ENCODE data around the gene SVIL.

The SVIL gene

GRCh38 chr10:29620112-29620690, 14.6 kb downstream of the SVIL start:
- WGBS (ENCODE audit: extremely low coverage, insufficient coverage, insufficient read length): no CpG with 5 or more reads among the region's 5 CpGs

GRCh38 chr10:29619241-29619669, 15.5 kb downstream of the SVIL start:
- Histone ChIP-seq H3K36me3 (ENCODE audit: control insufficient read depth in 1 of 2, insufficient read depth in 2 of 2, low read length in 2 of 2) (no peaks in the 10 kb centered on the region), H3K4me3 (ENCODE audit: low read depth, low read length) (no peak overlapping the region), H4K8ac (ENCODE audit: low read depth, low read length) (no peak overlapping the region), H2AFZ (ENCODE audit: insufficient read depth, low read length, poor library complexity) (no peak overlapping the region), H3K4me1 (ENCODE audit: control insufficient read depth in 1 of 2, insufficient read depth in 2 of 2, low read length in 2 of 2) (peaks cover 9 to 24% of the 10 kb centered on the region in 2 experiments), H4K91ac (ENCODE audit: low read depth, low read length) (no peak overlapping the region), H3K79me2 (ENCODE audit: control insufficient read depth, insufficient read depth, low read length, poor library complexity) (no peaks in the 10 kb centered on the region), H2BK120ac (ENCODE audit: insufficient read depth, low read length, poor library complexity) (no peak overlapping the region), H3K4me2 (ENCODE audit: low read length) (no peak overlapping the region), H3K79me1 (ENCODE audit: low read length) (peaks cover 6% of the 10 kb centered on the region), H3K9me3 (ENCODE audit: insufficient read depth, low read depth, low read length) (no peaks in the 10 kb centered on the region), H2BK5ac (ENCODE audit: low read depth, low read length, poor library complexity) (no peak overlapping the region), H3K18ac (ENCODE audit: low read length) (no peak overlapping the region), H2BK12ac (ENCODE audit: low read length) (no peak overlapping the region), H2AK5ac (ENCODE audit: low read length) (no peak overlapping the region), H3K9ac (ENCODE audit: low read length) (no peak overlapping the region), H4K12ac (ENCODE audit: low read depth, low read length) (no peak overlapping the region), H3K23ac (ENCODE audit: low read length) (no peak overlapping the region), H3K27me3 (ENCODE audit: insufficient read depth, low read length) (no peaks in the 10 kb centered on the region), H3K27ac (ENCODE audit: low read depth, low read length) (peak overlapping the region; percentile 79), H3K4ac (ENCODE audit: low read depth, low read length) (no peak overlapping the region), H3K14ac (ENCODE audit: low read length) (no peak overlapping the region)
- no peak for DNase-seq
- WGBS (ENCODE audit: extremely low coverage, insufficient coverage, insufficient read length): no CpG with 5 or more reads among the region's 5 CpGs

More at GRCh38 chr10:29620112-29620690, 14.6 kb downstream of the SVIL start:
- Histone ChIP-seq H4K8ac (ENCODE audit: low read depth, low read length) (no peak overlapping the region), H2BK120ac (ENCODE audit: insufficient read depth, low read length, poor library complexity) (no peak overlapping the region), H3K79me2 (ENCODE audit: control insufficient read depth, insufficient read depth, low read length, poor library complexity) (no peaks in the 10 kb centered on the region), H3K27ac (ENCODE audit: low read depth, low read length) (no peak overlapping the region), H3K4me1 (ENCODE audit: control insufficient read depth in 1 of 2, insufficient read depth in 2 of 2, low read length in 2 of 2) (peaks cover 9 to 24% of the 10 kb centered on the region in 2 experiments), H4K12ac (ENCODE audit: low read depth, low read length) (no peak overlapping the region), H2BK12ac (ENCODE audit: low read length) (no peak overlapping the region), H3K4ac (ENCODE audit: low read depth, low read length) (no peak overlapping the region), H3K9me3 (ENCODE audit: insufficient read depth, low read depth, low read length) (no peaks in the 10 kb centered on the region), H3K4me3 (ENCODE audit: low read depth, low read length) (no peak overlapping the region), H2AFZ (ENCODE audit: insufficient read depth, low read length, poor library complexity) (no peak overlapping the region), H3K9ac (ENCODE audit: low read length) (no peak overlapping the region), H3K4me2 (ENCODE audit: low read length) (no peak overlapping the region), H3K36me3 (ENCODE audit: control insufficient read depth in 1 of 2, insufficient read depth in 2 of 2, low read length in 2 of 2) (no peaks in the 10 kb centered on the region), H3K79me1 (ENCODE audit: low read length) (peaks cover 6% of the 10 kb centered on the region), H2AK5ac (ENCODE audit: low read length) (no peak overlapping the region), H3K18ac (ENCODE audit: low read length) (no peak overlapping the region), H2BK5ac (ENCODE audit: low read depth, low read length, poor library complexity) (no peak overlapping the region), H3K14ac (ENCODE audit: low read length) (no peak overlapping the region), H4K91ac (ENCODE audit: low read depth, low read length) (no peak overlapping the region), H3K23ac (ENCODE audit: low read length) (no peak overlapping the region), H3K27me3 (ENCODE audit: insufficient read depth, low read length) (no peaks in the 10 kb centered on the region)
- no peak for DNase-seq

- peaks cover 9 to 24% of the 10 kb centered on the region in 2 experiments for H3K4me1 ChIP-seq (ENCODE audit: control insufficient read depth in 1 of 2, insufficient read depth in 2 of 2, low read length in 2 of 2)
- peak overlapping the region; percentile 56 for H3K18ac ChIP-seq (ENCODE audit: low read length)
- H3K23ac ChIP-seq (ENCODE audit: low read length): no peak overlapping the region
- no CpG with 5 or more reads among the region's 14 CpGs for WGBS (ENCODE audit: extremely low coverage, insufficient coverage, insufficient read length)
- peaks cover 6% of the 10 kb centered on the region for H3K79me1 ChIP-seq (ENCODE audit: low read length)
- H3K4me2 ChIP-seq (ENCODE audit: low read length): peak overlapping the region; percentile 21
- H4K8ac ChIP-seq (ENCODE audit: low read depth, low read length): no peak overlapping the region
- H2BK5ac ChIP-seq (ENCODE audit: low read depth, low read length, poor library complexity): peak overlapping the region; percentile 31
- no peak overlapping the region for H4K12ac ChIP-seq (ENCODE audit: low read depth, low read length)
- H3K4me3 ChIP-seq (ENCODE audit: low read depth, low read length): no peak overlapping the region
- H2BK120ac ChIP-seq (ENCODE audit: insufficient read depth, low read length, poor library complexity): peak overlapping the region; percentile 68
- H2AK5ac ChIP-seq (ENCODE audit: low read length): no peak overlapping the region
- H3K9ac ChIP-seq (ENCODE audit: low read length): no peak overlapping the region
- H4K91ac ChIP-seq (ENCODE audit: low read depth, low read length): peak overlapping the region; percentile 2
- peak overlapping the region; percentile 79 for H3K27ac ChIP-seq (ENCODE audit: low read depth, low read length)
- H3K9me3 ChIP-seq (ENCODE audit: insufficient read depth, low read depth, low read length): no peaks in the 10 kb centered on the region
- no peak overlapping the region for H2AFZ ChIP-seq (ENCODE audit: insufficient read depth, low read length, poor library complexity)
- H3K27me3 ChIP-seq (ENCODE audit: insufficient read depth, low read length): no peaks in the 10 kb centered on the region
- H3K79me2 ChIP-seq (ENCODE audit: control insufficient read depth, insufficient read depth, low read length, poor library complexity): no peaks in the 10 kb centered on the region
- peak overlapping the region; percentile 1 for H3K4ac ChIP-seq (ENCODE audit: low read depth, low read length)
- peak overlapping the region; percentile 72 for H2BK12ac ChIP-seq (ENCODE audit: low read length)
- peak; percentile 88 for DNase-seq
- peak overlapping the region; percentile 47 for H3K14ac ChIP-seq (ENCODE audit: low read length)
- H3K36me3 ChIP-seq (ENCODE audit: control insufficient read depth in 1 of 2, insufficient read depth in 2 of 2, low read length in 2 of 2): no peaks in the 10 kb centered on the region
Observed at GRCh38 chr10:29618341-29619171, 16.2 kb downstream of the SVIL start.

- peak overlapping the region; percentile 52 for H2BK12ac ChIP-seq (ENCODE audit: low read length)
- no peak overlapping the region for H3K4me3 ChIP-seq (ENCODE audit: low read depth, low read length)
- WGBS (ENCODE audit: extremely low coverage, insufficient coverage, insufficient read length): no CpG with 5 or more reads among the region's 8 CpGs
- no peak overlapping the region for H4K12ac ChIP-seq (ENCODE audit: low read depth, low read length)
- H3K79me1 ChIP-seq (ENCODE audit: low read length): peaks cover 6% of the 10 kb centered on the region
- H2AK5ac ChIP-seq (ENCODE audit: low read length): no peak overlapping the region
- no peaks in the 10 kb centered on the region for H3K27me3 ChIP-seq (ENCODE audit: insufficient read depth, low read length)
- H2BK5ac ChIP-seq (ENCODE audit: low read depth, low read length, poor library complexity): no peak overlapping the region
- no peak overlapping the region for H4K8ac ChIP-seq (ENCODE audit: low read depth, low read length)
- H3K14ac ChIP-seq (ENCODE audit: low read length): no peak overlapping the region
- no peak overlapping the region for H3K4me2 ChIP-seq (ENCODE audit: low read length)
- no peak overlapping the region for H2BK120ac ChIP-seq (ENCODE audit: insufficient read depth, low read length, poor library complexity)
- H3K9ac ChIP-seq (ENCODE audit: low read length): no peak overlapping the region
- H3K79me2 ChIP-seq (ENCODE audit: control insufficient read depth, insufficient read depth, low read length, poor library complexity): no peaks in the 10 kb centered on the region
- H2AFZ ChIP-seq (ENCODE audit: insufficient read depth, low read length, poor library complexity): no peak overlapping the region
- no peak overlapping the region for H3K27ac ChIP-seq (ENCODE audit: low read depth, low read length)
- H3K23ac ChIP-seq (ENCODE audit: low read length): no peak overlapping the region
- no peak overlapping the region for H4K91ac ChIP-seq (ENCODE audit: low read depth, low read length)
- no peaks in the 10 kb centered on the region for H3K9me3 ChIP-seq (ENCODE audit: insufficient read depth, low read depth, low read length)
- H3K18ac ChIP-seq (ENCODE audit: low read length): no peak overlapping the region
- no peaks in the 10 kb centered on the region for H3K36me3 ChIP-seq (ENCODE audit: control insufficient read depth in 1 of 2, insufficient read depth in 2 of 2, low read length in 2 of 2)
- peaks cover 9 to 20% of the 10 kb centered on the region in 2 experiments for H3K4me1 ChIP-seq (ENCODE audit: control insufficient read depth in 1 of 2, insufficient read depth in 2 of 2, low read length in 2 of 2)
- H3K4ac ChIP-seq (ENCODE audit: low read depth, low read length): no peak overlapping the region
- DNase-seq: no peak
Observed at GRCh38 chr10:29617880-29618340, 16.9 kb downstream of the SVIL start.

Data from trophoblast cell (in vitro differentiated cells and primary cell).